H1 (cell line): ENCODE measurements around the gene ST3GAL3. TPM values are rescaled to one million over a fixed set of nuclear protein-coding genes. Genes with fewer than 3 reads are reported as not detected.

Experiments
- ATF2 ChIP-seq: IDR thresholded peaks from 2 replicates; pipeline ENCODE4 v1.6.1; 2012; ENCODE audit warnings: low read length, inconsistent platforms
- JUND ChIP-seq: IDR thresholded peaks from 2 replicates; pipeline ENCODE4 v1.6.1; 2011; ENCODE audit warnings: mild to moderate bottlenecking, improper control_type of control experiment, low read length
- NANOG ChIP-seq: IDR thresholded peaks from 2 replicates; pipeline ENCODE4 v1.6.1; 2011; ENCODE audit warnings: low read length, low read depth, mild to moderate bottlenecking, inconsistent platforms; ENCODE audit not compliant: insufficient read depth, poor library complexity, severe bottlenecking
- PHF8 ChIP-seq: fragments of 200-600 bp; sonication (generic); conservative IDR thresholded peaks from 2 replicates; pipeline ENCODE4 v1.7.1; 2012; ENCODE audit warnings: low read depth, mild to moderate bottlenecking, inconsistent platforms, low read length, moderate library complexity
- TAF1 ChIP-seq: IDR thresholded peaks from 2 replicates; pipeline ENCODE4 v1.6.1; 2011; ENCODE audit warnings: mild to moderate bottlenecking, low read depth, low read length
- TEAD4 ChIP-seq: IDR thresholded peaks from 2 replicates; pipeline ENCODE4 v1.6.1; 2012; ENCODE audit warnings: low read depth, low read length, inconsistent platforms, mixed read lengths
- polyA plus RNA-seq, 7 experiments: library from polyadenylated mRNA; depleted of rRNA in 3 of 7; stranded (reverse) in 5 of 7; unstranded in 2 of 7; fragments of >200 nt in 5 of 7; fragments of 200-250 nt in 2 of 7; gene quantifications; 1 replicate in 5 of 7; 2 replicates in 1 of 7; 4 replicates in 1 of 7; pipeline versions ENCODE4 v1.2.1 to v1.2.3, GENCODE V29; 2011 to 2013; ENCODE audit warnings: missing spikeins in 2 of 7, mixed read lengths in 2 of 7
- total RNA-seq: library from RNA; stranded (reverse); fragmentation: NEBNext Ultra II Directional; extraction: Animal tissue kit (Norgen Biotek cat#: 25700); gene quantifications from 2 replicates; pipeline ENCODE4 v1.2.1, GENCODE V29; 2021

The ST3GAL3 gene
- total and polyA plus RNA-seq, 2 of the 8 experiments (the other 6 are each of a cell fraction or from before 2014, with no cell fraction given): 6.8 to 7.0 TPM

DNA sequence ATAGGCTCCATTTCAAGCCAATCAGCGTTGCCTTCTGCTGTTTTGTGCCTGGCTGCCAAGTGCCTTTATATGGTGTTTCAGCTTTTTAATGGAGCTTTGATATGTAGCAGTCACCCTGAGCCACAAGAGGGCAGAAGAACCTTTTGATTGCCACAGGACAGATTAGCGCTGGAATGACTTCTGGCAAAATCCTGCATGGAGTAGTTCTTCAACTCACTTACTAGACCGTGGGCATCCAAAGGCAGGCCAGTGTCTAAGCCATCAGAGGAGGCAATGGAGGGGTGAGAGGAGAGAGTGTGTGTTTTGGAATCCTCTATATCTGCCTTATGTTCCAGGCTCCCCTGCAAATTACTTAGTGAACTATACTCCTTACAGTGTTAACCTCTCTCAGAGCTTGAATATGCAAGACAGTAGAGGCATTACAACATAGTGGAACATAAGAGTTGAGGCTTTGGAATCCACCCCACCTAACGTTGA lies 56.2 kb downstream of the ST3GAL3 start (continued):
- TF ChIP-seq TEAD4 (peak; percentile 17; the same call in 1 of the 2 replicates), TAF1 (no peak), ATF2 (no peak), JUND (0 out of 2 replicates have a peak, but pooled peaks have one; percentile 23), NANOG (peak; percentile 51), PHF8 (no peak)
- TF ChIP-seq, all 59 proteins: peak for 8
